A673 (cell line): ENCODE results near the gene CCDC85C. TPM values are rescaled to one million over a fixed set of nuclear protein-coding genes. Genes with fewer than 3 reads are reported as not detected.

Experiments
- BruUV-seq: library from RNA; stranded (reverse); fragments of 400-500 nt; replicated peaks from 2 replicates; lab custom pipeline; 2021; lab: Mats Ljungman, UMichigan
- CTCF ChIA-PET: fragments of 300-600 bp; sonication (Branson Sonifier 250); formaldehyde crosslinking; loops from one replicate; lab custom pipeline; 2022; ENCODE audit warnings: antibody characterized with exemption; lab: Charles Lee
- POLR2A ChIA-PET: fragments of 300-600 bp; sonication (Branson Sonifier 250); formaldehyde crosslinking; loops from one replicate; lab custom pipeline; 2022; ENCODE audit warnings: antibody characterized with exemption; ENCODE audit not compliant: low non-redundant PET; lab: Charles Lee
- DNase-seq: peaks from one replicate; pipeline ENCODE4 v3.0.0-alpha.2; 2015; ENCODE audit warnings: low spot score
- H3K27ac ChIP-seq: fragments of 200-600 bp; sonication (generic); 2 replicates; pipeline ENCODE4 v1.5.1; 2016; ENCODE audit warnings: mixed run types, low read depth, mild to moderate bottlenecking, mixed read lengths, antibody characterized with exemption, low read length; ENCODE audit not compliant: poor library complexity, severe bottlenecking
- H3K27me3 ChIP-seq: fragments of 200-600 bp; sonication (generic); replicated peaks from 2 replicates; pipeline ENCODE4 v1.6.1; 2017; ENCODE audit warnings: mixed run types, low read depth, mild to moderate bottlenecking, mixed read lengths, antibody characterized with exemption, low read length; ENCODE audit not compliant: insufficient read depth, poor library complexity
- H3K36me3 ChIP-seq: fragments of 200-600 bp; sonication (generic); 2 replicates; pipeline ENCODE4 v1.6.1; 2016; ENCODE audit warnings: mixed run types, mild to moderate bottlenecking, mixed read lengths, antibody characterized with exemption, low read length; ENCODE audit not compliant: insufficient read depth, poor library complexity, severe bottlenecking
- H3K4me1 ChIP-seq: fragments of 200-600 bp; sonication (generic); 2 replicates; pipeline ENCODE4 v1.6.1; 2017; ENCODE audit warnings: mixed run types, mild to moderate bottlenecking, mixed read lengths, antibody characterized with exemption, low read length; ENCODE audit not compliant: insufficient read depth, poor library complexity, severe bottlenecking
- H3K4me3 ChIP-seq: fragments of 200-600 bp; sonication (generic); 2 replicates; pipeline ENCODE4 v1.5.1; 2016; ENCODE audit warnings: low read depth, mixed run types, mild to moderate bottlenecking, mixed read lengths, low read length; ENCODE audit not compliant: poor library complexity, severe bottlenecking
- H3K9me3 ChIP-seq: fragments of 200-600 bp; sonication (generic); 2 replicates; pipeline ENCODE4 v1.6.1; 2016; ENCODE audit warnings: mixed run types, low read depth, mild to moderate bottlenecking, mixed read lengths, antibody characterized with exemption, low read length; ENCODE audit not compliant: poor library complexity, severe bottlenecking
- CTCF ChIP-seq: fragments of 300-800, 200-600 bp; sonication (generic); conservative IDR thresholded peaks from 2 replicates; pipeline ENCODE4 v1.5.1; 2017; ENCODE audit warnings: low read depth, mild to moderate bottlenecking, antibody characterized with exemption, low read length, moderate library complexity, mixed read lengths
- EZH2 ChIP-seq: fragments of 200-600 bp; sonication (generic); IDR thresholded peaks from 2 replicates; pipeline ENCODE4 v1.6.1; 2017; ENCODE audit warnings: borderline replicate concordance, low read depth, mild to moderate bottlenecking, mixed read lengths, antibody characterized with exemption, low read length; ENCODE audit not compliant: poor library complexity, severe bottlenecking
- intact Hi-C: fragments of 100-400 bp; cut with micrococcal nuclease; formaldehyde crosslinking; loops from one replicate; pipeline ENCODE4 v1.10.0; 2022; ENCODE audit not compliant: unreplicated experiment
- total RNA-seq: library from RNA; stranded (reverse); gene quantifications from 2 replicates; pipeline ENCODE4 v1.2.3, GENCODE V29; 2021

CCDC85C gene
- total RNA-seq, 1 experiment from 2014 or later = 24.6 TPM

DNA sequence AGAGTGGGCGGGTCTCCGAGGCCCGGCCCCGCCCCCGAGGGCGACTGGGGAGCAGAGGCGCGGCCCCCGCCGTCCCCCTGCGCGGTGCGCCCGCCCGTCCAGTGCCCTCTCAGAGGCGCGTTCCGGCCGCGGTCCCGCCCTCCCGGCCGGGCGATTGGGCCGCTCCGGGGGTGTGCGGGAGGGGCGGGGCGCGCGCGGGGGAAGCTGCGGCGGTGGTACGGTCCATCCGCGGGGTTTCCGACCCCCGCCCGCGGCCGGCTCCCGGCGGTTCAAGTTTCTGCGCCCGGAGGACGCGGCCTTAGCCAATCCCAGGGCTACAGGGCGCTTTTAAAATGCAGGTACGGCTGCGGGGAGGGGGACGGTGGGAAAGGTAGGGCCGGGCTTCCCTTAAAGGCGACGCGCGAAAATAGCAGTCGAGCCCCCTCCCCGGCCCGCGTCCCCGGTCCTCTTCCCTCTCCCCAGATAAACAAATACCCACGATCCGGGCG lies 315 bp upstream of the CCDC85C start:
- H3K9me3 ChIP-seq = no peaks in the 10 kb centered on the region
- BruUV-seq = no TSS peak
- intact Hi-C loops = loop anchor here (2.0 kb wide), 2 partner anchors 74 to 78 kb away; no protein-coding TSS in a partner anchor
- H3K36me3 ChIP-seq = no peaks in the 10 kb centered on the region
- H3K4me1 ChIP-seq = peaks cover 24% of the 10 kb centered on the region
- H3K4me3 ChIP-seq = peak overlapping the region; percentile 85
- ChIA-PET POLR2A (no interaction called here), CTCF (no interaction called here)
- H3K27me3 ChIP-seq = no peaks in the 10 kb centered on the region
- TF ChIP-seq EZH2 (no peak), CTCF (no peak)
- peak overlapping the region; percentile 89 for H3K27ac ChIP-seq
- peak; percentile 98 for DNase-seq

- no peak overlapping the region for H3K27ac ChIP-seq
- peak overlapping the region; percentile 85 for H3K4me3 ChIP-seq
- no peaks in the 10 kb centered on the region for H3K36me3 ChIP-seq
- TF ChIP-seq CTCF (no peak), EZH2 (no peak)
- POLR2A ChIA-PET = no interaction called here
- no peak for DNase-seq
- H3K4me1 ChIP-seq = peaks cover 24% of the 10 kb centered on the region
- intact Hi-C loops = no loop called here
- no TSS peak for BruUV-seq
- CTCF ChIA-PET = interaction anchor here (0.6 kb wide), 1 partner anchor 251 kb away, joined by 11 read pairs; no protein-coding TSS in a partner anchor
- no peaks in the 10 kb centered on the region for H3K27me3 ChIP-seq
- no peaks in the 10 kb centered on the region for H3K9me3 ChIP-seq
Observed at GRCh38 chr14:99602788-99603415, 1.1 kb downstream of the CCDC85C start.

DNA sequence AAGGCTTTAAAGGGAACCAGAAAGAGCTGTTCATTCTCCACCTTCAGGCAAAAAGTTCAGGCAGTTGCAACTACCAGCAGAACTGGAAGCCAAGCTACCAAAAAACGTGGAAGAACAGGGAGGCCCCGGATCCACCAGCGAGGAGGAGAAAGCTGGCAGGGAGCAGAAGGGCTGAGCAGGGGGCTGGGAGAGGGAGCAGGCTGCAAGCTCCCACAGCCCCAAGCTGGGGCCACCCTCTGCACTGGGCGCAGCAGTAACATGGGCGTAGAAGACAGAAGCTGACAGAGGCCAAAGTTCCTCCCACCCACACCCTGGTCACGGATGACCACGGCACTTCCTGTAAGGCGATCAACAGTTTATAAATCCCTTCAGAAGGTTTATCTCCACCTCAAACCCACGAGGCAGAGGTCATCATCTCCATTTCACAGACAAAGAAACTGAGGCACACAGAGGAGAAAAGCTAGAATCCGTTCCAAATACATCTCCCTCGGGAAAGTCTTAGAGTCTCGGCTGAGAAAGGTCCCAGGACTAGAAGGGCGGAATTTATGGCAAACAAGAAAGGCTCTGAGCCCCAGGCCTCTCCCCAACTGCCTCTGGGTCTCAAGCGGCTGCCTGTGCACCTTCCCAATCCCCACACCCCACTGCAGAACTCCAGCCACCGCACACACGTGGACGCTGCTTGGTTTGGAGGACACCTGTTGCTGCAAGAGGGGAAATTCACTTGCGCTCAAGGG lies 1.8 kb downstream of the CCDC85C start:
- Histone ChIP-seq H3K36me3 (no peaks in the 10 kb centered on the region), H3K4me1 (peaks cover 24% of the 10 kb centered on the region), H3K27me3 (no peaks in the 10 kb centered on the region), H3K9me3 (no peaks in the 10 kb centered on the region), H3K27ac (peak overlapping the region; percentile 45), H3K4me3 (peak overlapping the region; percentile 85)
- TF ChIP-seq EZH2 (no peak), CTCF (no peak)
- TSS peak; percentile 40 for BruUV-seq
- CTCF ChIA-PET = interaction anchor here (1.0 kb wide), 1 partner anchor 15 kb away, joined by 3 read pairs; no protein-coding TSS in a partner anchor
- DNase-seq = peak; percentile 40
- POLR2A ChIA-PET = no interaction called here
- intact Hi-C loops = no loop called here
